Smooth muscle cell of the brain vasculature (primary cell): ENCODE results near the gene SFMBT1.
"Not testable (repeated sequence)": the region's sequence is repeated elsewhere in the genome, so short reads cannot be mapped to it uniquely, and the experiment has no call there.

ENCODE experiments used
- DNase-seq: peaks from one replicate; pipeline ENCODE4 v3.0.0-alpha.2; 2012; ENCODE audit warnings: low read depth, low spot score

Gene SFMBT1

GRCh38 chr3:53035825-53036619 lies 9.9 kb downstream of the SFMBT1 start:
- DNase-seq, result no peak

GRCh38 chr3:53035018-53035417 lies 10.9 kb downstream of the SFMBT1 start:
- DNase-seq, result not testable (repeated sequence)

DNA sequence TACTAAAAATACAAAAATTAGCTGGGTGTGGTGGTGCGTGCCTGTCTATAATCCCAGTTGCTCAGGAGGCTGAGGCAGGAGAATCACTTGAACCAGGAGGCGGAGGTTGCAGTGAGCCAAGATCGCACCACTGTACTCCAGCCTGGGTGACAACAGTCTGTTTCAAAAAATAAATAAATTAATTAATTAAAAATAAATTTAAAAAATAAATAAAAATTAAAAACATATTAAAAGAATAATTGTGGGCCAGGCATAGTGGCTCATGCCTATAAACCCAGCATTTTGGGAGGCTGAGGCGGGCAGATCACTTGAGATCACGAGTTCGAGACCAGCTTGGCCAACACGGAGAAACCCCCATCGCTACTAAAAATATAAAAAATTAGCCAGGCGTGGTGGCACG lies 11.5 kb downstream of the SFMBT1 start:
- not testable (repeated sequence) for DNase-seq

DNA sequence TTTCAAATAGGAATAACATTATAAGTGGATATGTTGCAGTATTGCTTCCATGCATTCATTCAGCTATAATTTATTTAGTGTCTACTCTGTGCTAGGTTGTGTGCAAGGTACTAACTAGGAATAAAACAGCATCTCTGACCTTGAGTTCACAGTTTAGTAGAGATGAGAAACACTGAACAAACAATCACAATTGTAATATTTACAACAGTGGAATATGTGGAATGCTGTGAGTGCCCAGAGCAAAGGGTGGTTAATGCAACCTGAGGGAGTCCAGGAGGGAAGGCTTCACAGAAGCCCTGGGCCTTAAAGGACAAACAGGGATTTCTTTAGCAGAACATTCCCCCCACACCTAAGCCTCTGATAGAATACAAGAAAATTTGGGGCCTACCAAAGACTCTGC lies 13.3 kb downstream of the SFMBT1 start:
- DNase-seq, result no peak

- no peak for DNase-seq
Measured at GRCh38 chr3:53030619-53031449, 15.0 kb downstream of the SFMBT1 start.

- no peak for DNase-seq
Measured at GRCh38 chr3:53028641-53029040, 17.2 kb downstream of the SFMBT1 start.

DNA sequence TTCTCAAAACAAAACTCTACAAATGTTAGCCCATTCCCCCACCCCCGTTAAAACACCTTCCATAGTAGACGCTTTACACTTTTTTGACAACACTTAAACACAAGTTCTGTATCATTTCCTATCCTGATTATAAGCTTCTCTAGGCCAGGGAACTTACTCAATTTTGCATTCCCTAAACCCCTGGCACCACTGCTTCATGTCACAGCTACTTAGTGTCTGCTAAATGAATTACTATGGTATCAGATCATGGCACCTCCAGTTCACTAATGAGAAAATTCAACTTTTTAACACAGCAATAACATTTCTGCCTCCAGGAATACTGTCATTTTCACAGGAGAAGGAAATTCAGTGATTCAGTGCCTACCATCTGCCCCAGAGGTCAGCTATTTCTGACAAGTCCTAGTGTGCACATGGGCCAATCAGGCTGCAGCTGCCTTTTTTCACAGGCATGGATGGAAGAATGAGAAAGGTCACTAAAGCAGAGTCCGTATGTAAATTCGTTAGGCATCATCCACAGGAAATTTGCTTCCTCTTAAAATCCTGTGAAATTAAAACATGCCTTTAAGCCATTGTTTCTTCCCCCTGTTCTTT lies 18.5 kb downstream of the SFMBT1 start:
- no peak for DNase-seq

GRCh38 chr3:53026382-53027162 lies 19.3 kb downstream of the SFMBT1 start:
- DNase-seq, result no peak

- DNase-seq, result no peak
Measured at GRCh38 chr3:53024315-53024714, 21.6 kb downstream of the SFMBT1 start.

DNA sequence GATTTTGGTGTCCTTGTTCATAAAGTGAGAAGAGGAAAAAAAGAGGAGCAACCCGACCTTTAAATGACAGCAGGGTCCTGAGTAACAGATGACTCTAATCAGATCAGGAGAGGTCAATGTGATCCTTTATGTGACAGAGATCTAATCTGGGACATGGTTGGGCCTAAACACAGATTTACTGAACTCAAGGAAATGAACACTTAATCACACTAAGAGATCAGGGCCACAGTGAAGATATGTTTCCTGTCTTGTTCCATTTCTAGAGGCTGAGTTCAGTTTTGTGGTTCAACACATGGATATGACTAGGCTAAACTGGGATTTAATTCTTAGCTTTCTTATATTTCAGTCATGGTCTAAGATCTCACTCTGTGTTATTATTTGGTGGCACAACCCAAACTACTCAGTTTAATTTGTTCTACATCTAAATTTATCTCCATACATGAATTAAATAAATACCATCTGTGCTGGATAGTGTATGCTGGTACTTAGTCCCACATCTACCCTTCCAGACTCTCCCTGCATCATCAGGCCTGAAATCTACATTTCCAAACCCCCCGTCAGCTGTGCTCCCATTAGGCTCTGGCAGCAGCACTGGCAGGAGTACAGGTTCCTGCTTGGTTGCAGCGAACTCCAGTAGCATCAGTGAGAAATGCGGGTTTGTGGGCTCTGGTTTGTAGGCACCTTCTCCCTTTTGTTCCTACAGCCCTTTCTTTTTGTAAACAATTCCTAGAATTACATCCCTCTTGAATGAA lies 22.6 kb downstream of the SFMBT1 start:
- no peak for DNase-seq

DNA sequence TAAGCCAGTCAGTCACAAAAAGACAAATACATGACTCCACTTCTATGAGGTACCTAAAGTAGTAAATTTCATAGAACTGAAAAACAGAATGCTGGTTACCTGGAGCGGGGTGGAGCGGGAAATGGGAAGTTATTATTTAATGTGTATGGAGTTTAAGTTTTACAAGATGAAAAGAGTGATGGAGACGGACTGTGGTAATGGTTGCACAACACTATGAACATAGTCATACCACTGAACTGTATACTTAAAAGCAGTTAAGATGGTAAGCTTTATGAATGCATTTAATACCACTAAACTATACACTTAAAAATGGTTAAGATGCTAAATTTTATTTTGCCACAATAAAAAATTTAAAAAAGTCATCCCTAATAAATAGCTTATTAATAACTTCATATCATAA lies 23.2 kb downstream of the SFMBT1 start:
- no peak for DNase-seq

DNA sequence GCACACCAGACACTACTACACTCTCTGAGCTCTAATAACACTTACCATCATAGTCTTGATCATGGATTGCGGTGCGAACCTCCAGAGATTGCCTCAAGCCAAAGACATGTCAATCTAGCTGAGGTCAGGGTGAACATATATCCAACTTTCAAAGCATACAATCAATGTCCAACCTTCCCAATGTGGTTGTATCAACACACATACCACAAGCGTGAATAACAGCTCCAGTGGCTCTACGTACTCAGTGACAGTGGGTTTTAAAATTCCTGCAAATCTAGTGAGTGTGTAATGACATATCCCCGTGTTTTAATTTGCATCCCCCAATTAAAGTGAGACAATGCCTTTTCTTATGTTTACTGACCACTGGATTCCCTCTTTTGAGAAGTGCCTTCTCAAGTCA lies 29.6 kb downstream of the SFMBT1 start:
- DNase-seq, result no peak

GRCh38 chr3:53011324-53011723 lies 34.5 kb downstream of the SFMBT1 start:
- no peak for DNase-seq

GRCh38 chr3:53009826-53010539 lies 35.9 kb downstream of the SFMBT1 start:
- no peak for DNase-seq

DNA sequence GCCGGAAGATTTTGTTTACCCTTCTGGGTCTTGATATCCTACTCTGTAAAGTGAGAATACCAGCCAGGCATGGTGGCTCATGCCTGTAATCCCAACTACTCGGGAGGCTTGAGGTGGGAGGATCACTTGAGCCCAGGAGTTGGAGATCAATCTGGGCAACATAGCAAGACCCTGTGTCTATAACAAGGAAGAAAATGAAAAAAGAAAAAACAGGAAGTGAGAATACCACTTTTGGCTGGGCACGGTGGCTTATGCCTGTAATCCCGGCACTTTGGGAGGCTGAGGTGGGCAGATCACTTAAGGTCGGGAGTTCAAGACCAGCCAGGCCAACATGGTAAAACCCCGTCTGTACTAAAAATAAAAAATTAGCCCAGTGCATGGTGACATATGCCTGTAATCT lies 36.9 kb downstream of the SFMBT1 start:
- no peak for DNase-seq

DNA sequence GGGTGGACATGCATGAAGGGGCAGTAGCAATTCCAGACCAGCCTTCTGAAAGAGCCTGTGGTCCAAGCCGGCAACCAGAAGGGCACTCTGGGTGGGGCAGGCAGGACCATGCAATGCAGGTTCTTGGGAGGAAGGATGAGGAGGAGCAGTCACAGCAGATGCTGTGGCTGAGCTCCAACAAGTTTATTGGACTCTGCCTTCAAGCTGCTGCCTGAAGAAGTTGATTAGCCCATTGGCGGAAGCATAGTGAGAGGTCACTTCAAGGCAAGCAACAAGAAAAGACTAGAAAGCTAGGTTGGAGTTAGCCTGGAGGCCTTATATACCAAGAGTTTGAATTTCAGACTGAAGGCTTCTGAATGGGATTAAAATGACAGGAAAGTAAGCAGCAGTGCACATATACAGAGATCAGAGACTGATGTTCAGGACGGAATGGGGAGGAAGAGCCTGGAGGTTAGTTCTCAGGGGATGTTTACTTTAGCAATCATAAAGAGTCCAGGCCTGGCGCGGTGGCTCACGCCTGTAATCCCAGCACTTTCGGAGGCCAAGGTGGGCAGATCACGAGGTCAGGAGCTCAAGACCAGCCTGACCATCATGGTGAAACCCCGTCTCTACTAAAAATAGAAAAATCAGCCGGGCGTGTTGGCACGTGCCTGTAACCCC lies 39.9 kb downstream of the SFMBT1 start:
- no peak for DNase-seq

- DNase-seq, result no peak
Measured at GRCh38 chr3:53005338-53005737, 40.5 kb downstream of the SFMBT1 start.

DNA sequence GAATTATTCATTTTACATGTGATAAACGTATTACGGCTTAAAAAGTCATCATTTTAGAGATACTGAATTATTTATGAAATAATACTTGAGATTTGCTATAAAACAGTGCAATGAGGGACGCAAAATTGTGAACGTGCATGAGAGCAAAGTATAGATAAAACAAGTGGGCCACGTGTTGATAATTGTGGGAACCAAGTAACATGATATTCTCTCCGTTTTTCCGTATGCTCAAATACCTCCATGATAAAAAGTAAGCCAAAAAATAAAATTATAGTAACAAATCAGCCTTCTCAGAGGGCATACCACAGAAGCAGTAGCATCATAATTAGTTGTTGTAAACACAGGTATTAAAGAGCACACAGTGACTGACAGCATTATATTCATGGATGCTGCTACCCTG lies 42.6 kb downstream of the SFMBT1 start:
- DNase-seq, result no peak

GRCh38 chr3:52998771-52999513 lies 46.9 kb downstream of the SFMBT1 start:
- DNase-seq, result no peak
